Measurements from ENCODE around the gene NPHS1.

GRCh38 chr19:35791814-35792279 is 60.5 kb downstream of the NPHS1 start:
- TF ChIP-seq YY1 (tag by site-specific recombination; IDR thresholded peaks at IDR 0.05), result no peak
- TF ChIP-seq CTCF (tag by site-specific recombination; IDR thresholded peaks at IDR 0.05), result no peak
- no peak for TF ChIP-seq ZNF677 (tag by site-specific recombination; IDR thresholded peaks at IDR 0.05)
- TF ChIP-seq ZNF513 (tag by site-specific recombination; IDR thresholded peaks at IDR 0.05), result no peak
- no peak for TF ChIP-seq HOXD13 (CRISPR knock-in tag; IDR thresholded peaks at IDR 0.05; ENCODE audit: borderline replicate concordance)
- no peak for TF ChIP-seq ZNF600 (tag by site-specific recombination; IDR thresholded peaks at IDR 0.05)
- TF ChIP-seq PRDM10 (tag by site-specific recombination; IDR thresholded peaks at IDR 0.05), result no peak
- TF ChIP-seq KLF16 (tag by site-specific recombination; IDR thresholded peaks at IDR 0.05), result no peak
- TF ChIP-seq, protein P1, sequence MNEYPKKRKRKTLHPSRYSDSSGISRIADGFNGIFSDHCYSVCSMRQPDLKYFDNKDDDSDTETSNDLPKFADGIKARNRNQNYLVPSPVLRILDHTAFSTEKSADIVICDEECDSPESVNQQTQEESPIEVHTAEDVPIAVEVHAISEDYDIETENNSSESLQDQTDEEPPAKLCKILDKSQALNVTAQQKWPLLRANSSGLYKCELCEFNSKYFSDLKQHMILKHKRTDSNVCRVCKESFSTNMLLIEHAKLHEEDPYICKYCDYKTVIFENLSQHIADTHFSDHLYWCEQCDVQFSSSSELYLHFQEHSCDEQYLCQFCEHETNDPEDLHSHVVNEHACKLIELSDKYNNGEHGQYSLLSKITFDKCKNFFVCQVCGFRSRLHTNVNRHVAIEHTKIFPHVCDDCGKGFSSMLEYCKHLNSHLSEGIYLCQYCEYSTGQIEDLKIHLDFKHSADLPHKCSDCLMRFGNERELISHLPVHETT (tag by site-specific recombination; IDR thresholded peaks at IDR 0.05), result no peak
- no peak for TF ChIP-seq ZBTB17 (tag by site-specific recombination; IDR thresholded peaks at IDR 0.05)

All from HEK293 (cell line).